Activated B cell treated with CpG ODN at 0.5 μM for 24 hours (primary cell): ENCODE results near the gene POPDC2. TPM values are rescaled to one million over a fixed set of nuclear protein-coding genes. Genes with fewer than 3 reads are reported as not detected.

Experiments
- ATAC-seq: fragments of 200-7000 bp; cut with Tn5 transposase; one replicate; pipeline ENCODE4 v1.10.0; 2021; ENCODE audit warnings: low read depth, mild to moderate bottlenecking, moderate library complexity
- CTCF ChIA-PET: fragments of 350-600 bp; sonication (Branson Sonifier 250); formaldehyde crosslinking; loops from one replicate; lab custom pipeline; 2021; ENCODE audit warnings: antibody characterized with exemption; lab: Charles Lee
- POLR2A ChIA-PET: fragments of 350-600 bp; sonication (Branson Sonifier 250); formaldehyde crosslinking; loops from one replicate; lab custom pipeline; 2021; ENCODE audit warnings: antibody characterized with exemption; lab: Charles Lee
- DNase-seq: peaks from one replicate; pipeline ENCODE4 v3.0.0; 2022
- H3K27ac Mint-ChIP-seq: one replicate; pipeline ENCODE4 v1.8.0; 2020; ENCODE audit warnings: mixed read lengths
- H3K27me3 Mint-ChIP-seq: one replicate; pipeline ENCODE4 v1.8.0; 2021; ENCODE audit warnings: mixed read lengths
- H3K36me3 Mint-ChIP-seq: one replicate; pipeline ENCODE4 v1.8.0; 2021; ENCODE audit warnings: low read depth, mixed read lengths
- H3K4me1 Mint-ChIP-seq: one replicate; pipeline ENCODE4 v1.8.0; 2021; ENCODE audit warnings: mixed read lengths
- H3K4me3 Mint-ChIP-seq: one replicate; pipeline ENCODE4 v1.8.0; 2020; ENCODE audit warnings: mild to moderate bottlenecking, mixed read lengths
- H3K9me3 Mint-ChIP-seq: one replicate; pipeline ENCODE4 v1.8.0; 2020; ENCODE audit warnings: mixed read lengths
- intact Hi-C: fragments of 100-400 bp; cut with micrococcal nuclease; formaldehyde crosslinking; loops from one replicate; pipeline ENCODE4 v1.15.1; 2024
- total RNA-seq: library from RNA; stranded (reverse); gene quantifications from 2 replicates; pipeline ENCODE4 v1.2.3, GENCODE V29; 2022
- TF ChIP-seq, protein P1 (sequence below): fragments of 200-600 bp; IDR thresholded peaks from one replicate; pipeline ENCODE4 v1.8.0; 2022; ENCODE audit warnings: antibody characterized with exemption, mild to moderate bottlenecking

Gene POPDC2
- total RNA-seq, 1 donor from 2014 or later: 6.7 TPM

DNA sequence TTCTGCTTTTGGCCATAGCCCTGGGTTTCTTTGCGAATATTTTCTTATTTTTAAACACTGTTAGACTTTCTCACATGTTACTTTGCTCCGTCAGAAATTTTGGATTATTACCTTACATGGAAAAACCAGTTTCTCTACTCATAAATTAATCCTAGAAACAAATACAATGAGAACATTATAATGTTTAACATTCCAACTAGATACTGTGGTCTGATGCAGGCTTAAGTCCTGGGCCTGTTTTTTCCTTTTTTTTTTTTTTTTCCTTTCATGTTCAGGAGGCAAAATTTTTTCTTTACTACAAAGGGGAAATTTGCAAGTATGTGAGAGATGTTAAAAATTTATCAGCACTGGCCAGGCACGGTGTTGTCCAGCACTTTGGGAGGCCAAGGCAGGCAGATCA is 28.9 kb downstream of the POPDC2 start:
- intact Hi-C loops: no loop called here
- CTCF ChIA-PET: no interaction called here
- Mint-ChIP-seq H3K4me1 (peaks cover 59% of the 10 kb centered on the region), H3K27me3 (no peaks in the 10 kb centered on the region), H3K27ac (peak overlapping the region; percentile 35), H3K9me3 (no peaks in the 10 kb centered on the region), H3K4me3 (no peak overlapping the region), H3K36me3 (no peaks in the 10 kb centered on the region)
- DNase-seq: no peak
- TF ChIP-seq, protein P1, sequence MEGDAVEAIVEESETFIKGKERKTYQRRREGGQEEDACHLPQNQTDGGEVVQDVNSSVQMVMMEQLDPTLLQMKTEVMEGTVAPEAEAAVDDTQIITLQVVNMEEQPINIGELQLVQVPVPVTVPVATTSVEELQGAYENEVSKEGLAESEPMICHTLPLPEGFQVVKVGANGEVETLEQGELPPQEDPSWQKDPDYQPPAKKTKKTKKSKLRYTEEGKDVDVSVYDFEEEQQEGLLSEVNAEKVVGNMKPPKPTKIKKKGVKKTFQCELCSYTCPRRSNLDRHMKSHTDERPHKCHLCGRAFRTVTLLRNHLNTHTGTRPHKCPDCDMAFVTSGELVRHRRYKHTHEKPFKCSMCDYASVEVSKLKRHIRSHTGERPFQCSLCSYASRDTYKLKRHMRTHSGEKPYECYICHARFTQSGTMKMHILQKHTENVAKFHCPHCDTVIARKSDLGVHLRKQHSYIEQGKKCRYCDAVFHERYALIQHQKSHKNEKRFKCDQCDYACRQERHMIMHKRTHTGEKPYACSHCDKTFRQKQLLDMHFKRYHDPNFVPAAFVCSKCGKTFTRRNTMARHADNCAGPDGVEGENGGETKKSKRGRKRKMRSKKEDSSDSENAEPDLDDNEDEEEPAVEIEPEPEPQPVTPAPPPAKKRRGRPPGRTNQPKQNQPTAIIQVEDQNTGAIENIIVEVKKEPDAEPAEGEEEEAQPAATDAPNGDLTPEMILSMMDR: no peak
- no peak for ATAC-seq
- POLR2A ChIA-PET: no interaction called here

DNA sequence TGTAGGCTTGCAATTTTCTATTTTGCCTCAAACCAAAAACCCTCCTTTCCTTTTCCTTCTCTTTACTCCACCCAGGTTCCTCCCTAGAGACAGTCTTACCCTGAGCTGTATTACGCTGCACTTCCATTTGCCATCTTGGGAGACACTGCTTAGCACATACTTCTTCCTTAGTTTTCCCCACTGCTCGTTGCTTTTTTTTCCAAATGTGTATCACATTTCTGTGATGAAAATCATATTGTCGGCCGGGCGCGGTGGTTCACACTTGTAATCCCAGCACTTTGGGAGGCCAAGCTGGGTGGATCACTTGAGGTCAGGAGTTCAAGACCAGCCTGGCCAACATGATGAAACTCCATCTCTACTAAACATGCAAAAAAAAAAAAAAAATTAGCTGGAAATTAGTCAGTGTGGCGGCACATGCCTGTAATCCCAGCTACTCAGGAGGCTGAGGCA is 29.5 kb downstream of the POPDC2 start:
- intact Hi-C loops: no loop called here
- TF ChIP-seq, protein P1: no peak
- CTCF ChIA-PET: interaction anchor here (1.2 kb wide), 1 partner anchor 72 kb away, joined by 3 read pairs; the partner anchor contains the start of gene CD80
- Mint-ChIP-seq H3K4me3 (no peak overlapping the region), H3K9me3 (no peaks in the 10 kb centered on the region), H3K27me3 (no peaks in the 10 kb centered on the region), H3K27ac (peak overlapping the region; percentile 32), H3K4me1 (peaks cover 62% of the 10 kb centered on the region), H3K36me3 (no peaks in the 10 kb centered on the region)
- no peak for DNase-seq
- no peak for ATAC-seq
- POLR2A ChIA-PET: interaction anchor here (0.8 to 2.1 kb wide), 2 partner anchors 46 to 76 kb away, joined by 3 to 5 read pairs; partner anchors contain the start of gene COX17

DNA sequence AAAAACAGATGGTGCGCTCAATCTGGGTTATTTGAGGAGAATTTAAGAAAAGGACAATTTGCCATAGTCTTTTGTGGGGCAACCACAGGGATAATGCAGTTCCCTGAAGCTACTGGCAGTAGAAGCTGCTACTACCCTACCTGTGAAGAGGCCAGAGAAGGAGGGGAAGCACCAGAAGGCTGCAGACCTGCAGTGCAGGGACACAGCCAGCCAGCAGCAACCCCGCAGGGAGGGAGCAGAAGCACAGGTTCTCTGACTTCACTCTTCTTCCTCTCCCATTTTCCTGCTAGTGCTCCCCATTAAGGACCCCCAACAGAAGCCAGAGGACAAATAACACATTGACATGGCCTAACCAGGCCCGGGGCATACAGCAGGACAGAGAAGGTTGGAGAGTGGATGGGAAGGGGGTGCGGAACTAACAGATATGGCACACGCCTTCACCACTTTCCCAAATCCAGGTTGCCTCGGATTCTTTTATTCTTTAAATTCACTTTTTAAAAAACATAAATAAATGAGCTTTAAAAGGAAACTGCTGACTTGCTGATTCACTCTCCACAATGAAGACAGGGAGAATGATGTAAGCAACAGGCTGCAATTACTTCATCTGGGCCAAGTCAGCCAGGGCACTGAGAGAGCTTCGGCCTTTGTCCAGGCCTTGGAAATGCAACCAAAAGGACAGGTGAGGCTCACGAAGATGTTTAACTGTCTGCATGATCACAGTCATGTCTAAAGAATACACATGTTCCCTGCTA is 30.1 kb downstream of the POPDC2 start:
- H3K4me3 Mint-ChIP-seq: no peak overlapping the region
- TF ChIP-seq, protein P1: no peak
- no peaks in the 10 kb centered on the region for H3K36me3 Mint-ChIP-seq
- CTCF ChIA-PET: interaction anchor here (1.2 kb wide), 1 partner anchor 71 kb away, joined by 3 read pairs; the partner anchor contains the start of gene CD80
- peak overlapping the region; percentile 97 for H3K27ac Mint-ChIP-seq
- no peak for ATAC-seq
- peaks cover 67% of the 10 kb centered on the region for H3K4me1 Mint-ChIP-seq
- DNase-seq: no peak
- POLR2A ChIA-PET: interaction anchor here (0.8 to 4.4 kb wide), 3 partner anchors 7 to 75 kb away, joined by 3 to 51 read pairs (median 5); partner anchors contain the start of gene COX17
- no peaks in the 10 kb centered on the region for H3K27me3 Mint-ChIP-seq
- intact Hi-C loops: no loop called here
- H3K9me3 Mint-ChIP-seq: no peaks in the 10 kb centered on the region

DNA sequence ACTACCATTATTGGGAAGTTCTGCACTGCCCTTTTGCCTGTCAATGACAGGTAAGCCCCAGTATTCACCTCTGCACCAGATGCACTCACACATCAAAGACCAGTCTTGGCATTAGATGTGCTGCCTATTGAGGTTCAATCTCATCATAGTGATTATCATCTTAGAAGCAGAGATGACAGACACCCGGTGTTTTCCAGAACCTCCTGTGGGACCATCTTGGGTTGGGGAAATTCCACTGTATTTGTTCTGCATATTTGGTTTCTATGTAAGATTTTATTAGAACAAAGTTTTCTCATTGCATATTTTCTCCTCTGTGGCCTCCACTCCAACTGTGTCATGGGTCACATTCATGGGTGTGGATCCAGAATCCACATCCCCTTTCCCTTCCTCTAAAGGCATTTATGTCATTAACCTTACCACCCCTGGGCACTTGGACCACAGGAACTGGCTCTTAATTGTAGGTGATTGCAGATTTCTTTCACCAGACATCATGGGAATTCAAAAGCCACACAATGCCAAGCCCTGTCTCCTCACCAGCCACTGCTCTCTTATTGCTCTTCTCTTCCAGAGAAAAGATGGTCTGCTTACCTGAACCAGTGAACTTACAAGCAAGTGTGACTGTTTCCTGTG is 31.5 kb downstream of the POPDC2 start:
- TF ChIP-seq, protein P1: no peak
- ChIA-PET POLR2A (interaction anchor here (0.9 to 4.4 kb wide), 12 partner anchors 9 to 131 kb away, joined by 3 to 51 read pairs (median 8); partner anchors contain the start of genes ADPRH, CD80, COX17 and TIMMDC1), CTCF (interaction anchor here (0.7 to 1.4 kb wide), 7 partner anchors 8 to 69 kb away, joined by 3 to 6 read pairs (median 3); partner anchors contain the start of gene CD80)
- Mint-ChIP-seq H3K36me3 (no peaks in the 10 kb centered on the region), H3K4me3 (peak overlapping the region; percentile 73), H3K27ac (peak overlapping the region; percentile 97), H3K9me3 (no peaks in the 10 kb centered on the region), H3K27me3 (no peaks in the 10 kb centered on the region), H3K4me1 (peaks cover 70% of the 10 kb centered on the region)
- ATAC-seq (peak; percentile 69), DNase-seq (peak; percentile 24)
- intact Hi-C loops: loop anchor here (1.0 to 2.0 kb wide), 6 partner anchors 9 to 72 kb away; partner anchors contain the start of gene COX17
